Activated CD4-positive, alpha-beta memory T cell treated with anti-CD3 and anti-CD28 coated beads, Interleukin-2, amount 10 ng/mL, durations not matched to agents 7 days and 5 days (primary cell): ENCODE data around the gene IGFL2. TPM values are rescaled to one million over a fixed set of nuclear protein-coding genes. Genes with fewer than 3 reads are reported as not detected.
"Not testable (repeated sequence)": the region's sequence is repeated elsewhere in the genome, so short reads cannot be mapped to it uniquely, and the experiment has no call there.

ENCODE experiments used
- CTCF ChIA-PET: fragments of 350-600 bp; sonication (Branson Sonifier 250); formaldehyde crosslinking; loops from one replicate; lab custom pipeline; 2021; ENCODE audit warnings: antibody characterized with exemption, inconsistent platforms; lab: Charles Lee
- POLR2A ChIA-PET: fragments of 350-600 bp; sonication (Branson Sonifier 250); formaldehyde crosslinking; loops from one replicate; lab custom pipeline; 2021; ENCODE audit warnings: antibody characterized with exemption; lab: Charles Lee
- DNase-seq: peaks from one replicate; pipeline ENCODE4 v3.0.0-alpha.2; 2020
- H3K27ac Mint-ChIP-seq: one replicate; pipeline ENCODE4 v1.8.0; 2021; ENCODE audit warnings: mild to moderate bottlenecking, mixed read lengths
- H3K27me3 Mint-ChIP-seq: one replicate; pipeline ENCODE4 v1.8.0; 2021; ENCODE audit warnings: mixed read lengths
- H3K36me3 Mint-ChIP-seq: one replicate; pipeline ENCODE4 v1.8.0; 2021; ENCODE audit warnings: low read depth, mixed read lengths
- H3K4me1 Mint-ChIP-seq: one replicate; pipeline ENCODE4 v1.8.0; 2021; ENCODE audit warnings: mixed read lengths
- H3K4me3 Mint-ChIP-seq: one replicate; pipeline ENCODE4 v1.8.0; 2021; ENCODE audit warnings: mild to moderate bottlenecking, mixed read lengths
- H3K9me3 Mint-ChIP-seq: one replicate; pipeline ENCODE4 v1.8.0; 2021; ENCODE audit warnings: mixed read lengths
- total RNA-seq, 2 experiments: library from RNA; stranded (reverse); gene quantifications; one replicate each; pipeline ENCODE4 v1.2.3, GENCODE V29; 2021

The IGFL2 gene
- total RNA-seq, 2 experiments from 2014 or later, result not detected

GRCh38 chr19:46159418-46160232, 11.6 kb downstream of the IGFL2 start:
- CTCF ChIA-PET, result no interaction called here
- H3K4me3 Mint-ChIP-seq, result no peak overlapping the region

DNA sequence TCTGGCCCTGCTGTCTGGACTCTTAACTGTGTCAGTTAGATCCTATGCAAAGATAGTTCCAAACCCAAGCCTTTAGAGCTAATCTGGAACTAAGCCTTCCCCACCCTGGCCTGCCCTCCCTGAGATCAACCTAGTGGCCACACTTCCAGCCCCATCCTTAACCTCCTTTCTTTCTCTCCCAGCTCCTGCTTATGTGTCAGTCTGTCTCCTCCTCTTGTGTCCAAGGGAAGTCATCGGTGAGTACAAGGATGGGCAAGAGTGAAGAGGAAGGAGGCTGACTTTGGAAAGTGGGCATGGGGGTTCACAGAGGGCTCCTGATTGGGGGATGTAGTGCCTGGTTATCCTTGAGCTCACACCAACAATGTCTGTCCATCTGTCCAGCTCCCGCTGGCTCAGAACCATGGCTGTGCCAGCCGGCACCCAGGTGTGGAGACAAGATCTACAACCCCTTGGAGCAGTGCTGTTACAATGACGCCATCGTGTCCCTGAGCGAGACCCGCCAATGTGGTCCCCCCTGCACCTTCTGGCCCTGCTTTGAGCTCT, 12.3 kb downstream of the IGFL2 start:
- Mint-ChIP-seq H3K27ac (no peak overlapping the region), H3K27me3 (peaks cover 40% of the 10 kb centered on the region), H3K4me1 (no peaks in the 10 kb centered on the region), H3K36me3 (no peaks in the 10 kb centered on the region), H3K9me3 (peaks cover 13% of the 10 kb centered on the region), H3K4me3 (no peak overlapping the region)
- no peak for DNase-seq
- ChIA-PET CTCF (no interaction called here), POLR2A (no interaction called here)

More at GRCh38 chr19:46159418-46160232, 11.6 kb downstream of the IGFL2 start:
- POLR2A ChIA-PET, result no interaction called here
- no peak for DNase-seq
- Mint-ChIP-seq H3K36me3 (no peaks in the 10 kb centered on the region), H3K9me3 (peaks cover 13% of the 10 kb centered on the region), H3K27ac (no peak overlapping the region), H3K27me3 (peaks cover 40% of the 10 kb centered on the region), H3K4me1 (no peaks in the 10 kb centered on the region)

GRCh38 chr19:46161642-46162257, 13.7 kb downstream of the IGFL2 start:
- H3K4me3 Mint-ChIP-seq, H3K27ac Mint-ChIP-seq, POLR2A ChIA-PET, H3K4me1 Mint-ChIP-seq, H3K36me3 Mint-ChIP-seq, DNase-seq: not testable (repeated sequence)
- peaks cover 37% of the 10 kb centered on the region for H3K27me3 Mint-ChIP-seq
- H3K9me3 Mint-ChIP-seq, result peaks cover 13% of the 10 kb centered on the region
- CTCF ChIA-PET, result interaction anchor here (1.4 kb wide), 1 partner anchor 133 kb away, joined by 4 read pairs; no protein-coding TSS in a partner anchor

DNA sequence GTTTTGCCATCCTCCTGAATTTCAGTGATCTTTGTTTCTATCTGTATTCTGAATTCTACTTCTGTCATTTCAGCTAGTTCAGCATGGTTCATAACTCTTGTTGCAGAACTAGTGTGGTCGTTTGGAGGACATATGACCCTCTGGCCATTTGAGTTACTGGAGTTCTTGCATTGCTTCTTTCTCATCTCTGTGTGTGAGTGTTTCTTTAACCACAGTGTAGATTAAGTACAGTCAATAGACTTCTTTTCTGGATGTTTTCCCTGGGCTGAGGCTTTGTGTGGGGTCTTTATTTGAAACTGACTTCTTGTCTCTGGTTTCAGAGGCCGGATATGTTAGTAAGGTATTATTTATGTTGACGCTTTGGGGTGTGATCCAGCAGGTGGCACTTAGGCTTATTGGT, 14.7 kb downstream of the IGFL2 start:
- H3K9me3 Mint-ChIP-seq, result peaks cover 13% of the 10 kb centered on the region
- DNase-seq, result no peak
- peaks cover 39% of the 10 kb centered on the region for H3K27me3 Mint-ChIP-seq
- H3K4me1 Mint-ChIP-seq, result no peaks in the 10 kb centered on the region
- ChIA-PET POLR2A (no interaction called here), CTCF (interaction anchor here (1.4 kb wide), 1 partner anchor 134 kb away, joined by 4 read pairs; no protein-coding TSS in a partner anchor)
- H3K27ac Mint-ChIP-seq, result no peak overlapping the region
- no peaks in the 10 kb centered on the region for H3K36me3 Mint-ChIP-seq
- no peak overlapping the region for H3K4me3 Mint-ChIP-seq

DNA sequence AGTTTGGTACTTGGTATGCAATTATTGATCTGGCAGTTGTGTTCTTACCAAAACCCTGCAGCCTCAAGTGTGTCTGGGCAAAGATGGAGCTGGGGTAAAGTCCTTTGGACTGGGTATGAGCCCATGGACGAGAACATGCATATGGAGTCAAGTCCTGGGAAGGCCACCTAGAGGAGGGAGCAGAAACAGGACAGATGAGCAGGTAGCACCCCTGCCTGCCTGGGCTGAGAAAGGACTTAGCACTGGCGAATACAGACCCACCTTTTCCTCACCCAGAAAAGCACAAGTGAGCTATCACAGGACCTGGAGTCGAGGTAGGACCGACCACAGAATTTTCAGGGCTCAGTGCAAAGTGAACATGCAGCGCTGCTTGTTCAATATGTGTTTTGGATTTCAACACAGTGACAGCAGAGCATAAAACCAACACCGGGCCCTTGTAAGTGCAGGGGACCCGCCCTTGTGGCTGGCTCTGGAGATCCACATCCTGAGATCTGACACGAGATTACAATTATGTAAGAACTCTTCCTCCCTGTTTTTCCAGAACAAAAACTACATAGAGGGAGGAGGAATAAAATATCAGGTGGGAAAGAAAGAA, 25.9 kb downstream of the IGFL2 start:
- H3K27ac Mint-ChIP-seq, result no peak overlapping the region
- no peak for DNase-seq
- no peaks in the 10 kb centered on the region for H3K4me1 Mint-ChIP-seq
- ChIA-PET POLR2A (no interaction called here), CTCF (no interaction called here)
- H3K9me3 Mint-ChIP-seq, result no peaks in the 10 kb centered on the region
- H3K4me3 Mint-ChIP-seq, result no peak overlapping the region
- no peaks in the 10 kb centered on the region for H3K36me3 Mint-ChIP-seq
- peaks cover 19% of the 10 kb centered on the region for H3K27me3 Mint-ChIP-seq

GRCh38 chr19:46176116-46176860, 28.2 kb downstream of the IGFL2 start:
- CTCF ChIA-PET, result no interaction called here

GRCh38 chr19:46179076-46179759, 31.2 kb downstream of the IGFL2 start:
- Mint-ChIP-seq H3K4me1 (peaks cover 7% of the 10 kb centered on the region), H3K27ac (no peak overlapping the region), H3K36me3 (no peaks in the 10 kb centered on the region), H3K4me3 (no peak overlapping the region), H3K27me3 (peaks cover 22% of the 10 kb centered on the region), H3K9me3 (no peaks in the 10 kb centered on the region)
- POLR2A ChIA-PET, result no interaction called here
- CTCF ChIA-PET, result interaction anchor here (1.6 kb wide), 1 partner anchor 150 kb away, joined by 5 read pairs; no protein-coding TSS in a partner anchor
- no peak for DNase-seq

More at GRCh38 chr19:46176116-46176860, 28.2 kb downstream of the IGFL2 start:
- POLR2A ChIA-PET, result no interaction called here
- DNase-seq, result no peak
- Mint-ChIP-seq H3K9me3 (no peaks in the 10 kb centered on the region), H3K4me1 (peaks cover 2% of the 10 kb centered on the region), H3K36me3 (no peaks in the 10 kb centered on the region), H3K4me3 (no peak overlapping the region), H3K27me3 (peaks cover 16% of the 10 kb centered on the region), H3K27ac (no peak overlapping the region)

DNA sequence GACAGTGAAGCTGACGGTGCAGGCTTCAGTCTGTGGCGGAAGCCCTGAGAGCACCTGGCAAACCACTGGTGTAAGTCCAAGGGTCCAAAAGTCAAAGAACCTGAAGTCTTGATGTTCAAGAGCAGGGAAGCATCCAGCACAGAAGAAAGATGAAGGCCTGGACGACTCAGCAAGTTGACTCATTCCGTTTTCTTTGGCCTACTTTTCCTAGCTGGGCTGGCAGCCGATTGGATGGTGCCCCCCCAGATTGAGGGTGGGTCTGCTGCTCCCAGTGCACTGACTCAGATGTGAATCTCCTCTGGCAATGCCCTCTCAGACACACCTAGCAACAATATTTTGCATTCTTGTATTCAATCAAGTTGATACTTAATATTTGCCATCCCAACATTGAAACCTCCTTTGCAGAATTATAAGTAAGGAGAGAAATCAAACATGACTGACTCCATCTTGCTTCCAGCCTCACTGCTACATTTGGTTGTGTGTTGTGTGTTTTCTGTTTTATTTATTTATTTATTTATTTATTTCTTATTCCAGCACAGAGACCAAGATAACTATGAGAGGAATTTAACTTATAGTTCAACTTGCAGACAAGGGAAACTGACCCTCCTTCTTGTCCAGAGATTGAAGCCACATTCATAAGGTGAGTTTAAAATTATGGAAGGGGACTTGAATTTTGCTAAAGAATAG, 32.8 kb downstream of the IGFL2 start:
- no peak overlapping the region for H3K27ac Mint-ChIP-seq
- no peak for DNase-seq
- CTCF ChIA-PET, result interaction anchor here (0.7 kb wide), 1 partner anchor 395 kb away, joined by 3 read pairs; no protein-coding TSS in a partner anchor
- H3K9me3 Mint-ChIP-seq, result no peaks in the 10 kb centered on the region
- H3K36me3 Mint-ChIP-seq, result no peaks in the 10 kb centered on the region
- H3K27me3 Mint-ChIP-seq, result peaks cover 27% of the 10 kb centered on the region
- POLR2A ChIA-PET, result no interaction called here
- H3K4me1 Mint-ChIP-seq, result peaks cover 13% of the 10 kb centered on the region
- no peak overlapping the region for H3K4me3 Mint-ChIP-seq

DNA sequence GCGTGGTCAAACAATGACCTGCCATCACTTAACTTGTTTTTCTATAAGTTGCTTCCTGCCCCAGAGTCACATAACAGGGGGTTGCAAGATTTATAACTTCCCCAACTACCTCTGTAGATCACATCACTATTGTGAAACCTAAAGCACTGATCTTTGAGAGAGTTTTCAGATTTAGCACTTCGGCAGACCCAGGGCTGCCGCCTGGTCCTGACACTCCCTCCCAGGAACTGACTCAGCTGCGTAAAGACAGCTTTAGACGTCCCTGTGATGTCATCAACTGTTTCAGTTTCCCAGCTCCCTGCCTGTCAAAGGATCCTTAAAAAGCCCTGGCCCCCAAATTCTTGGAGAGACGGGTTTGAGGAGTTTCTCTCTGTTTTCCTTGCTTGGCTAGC, 33.3 kb downstream of the IGFL2 start:
- peaks cover 27% of the 10 kb centered on the region for H3K27me3 Mint-ChIP-seq
- CTCF ChIA-PET, result no interaction called here
- H3K36me3 Mint-ChIP-seq, result no peaks in the 10 kb centered on the region
- DNase-seq, result no peak
- no peak overlapping the region for H3K27ac Mint-ChIP-seq
- H3K4me3 Mint-ChIP-seq, result no peak overlapping the region
- H3K4me1 Mint-ChIP-seq, result peaks cover 13% of the 10 kb centered on the region
- POLR2A ChIA-PET, result no interaction called here
- no peaks in the 10 kb centered on the region for H3K9me3 Mint-ChIP-seq

GRCh38 chr19:46182476-46182875, 34.4 kb downstream of the IGFL2 start:
- CTCF ChIA-PET, result interaction anchor here (0.6 kb wide), 1 partner anchor 145 kb away, joined by 5 read pairs; no protein-coding TSS in a partner anchor
- H3K27ac Mint-ChIP-seq, result no peak overlapping the region
- no peak for DNase-seq

DNA sequence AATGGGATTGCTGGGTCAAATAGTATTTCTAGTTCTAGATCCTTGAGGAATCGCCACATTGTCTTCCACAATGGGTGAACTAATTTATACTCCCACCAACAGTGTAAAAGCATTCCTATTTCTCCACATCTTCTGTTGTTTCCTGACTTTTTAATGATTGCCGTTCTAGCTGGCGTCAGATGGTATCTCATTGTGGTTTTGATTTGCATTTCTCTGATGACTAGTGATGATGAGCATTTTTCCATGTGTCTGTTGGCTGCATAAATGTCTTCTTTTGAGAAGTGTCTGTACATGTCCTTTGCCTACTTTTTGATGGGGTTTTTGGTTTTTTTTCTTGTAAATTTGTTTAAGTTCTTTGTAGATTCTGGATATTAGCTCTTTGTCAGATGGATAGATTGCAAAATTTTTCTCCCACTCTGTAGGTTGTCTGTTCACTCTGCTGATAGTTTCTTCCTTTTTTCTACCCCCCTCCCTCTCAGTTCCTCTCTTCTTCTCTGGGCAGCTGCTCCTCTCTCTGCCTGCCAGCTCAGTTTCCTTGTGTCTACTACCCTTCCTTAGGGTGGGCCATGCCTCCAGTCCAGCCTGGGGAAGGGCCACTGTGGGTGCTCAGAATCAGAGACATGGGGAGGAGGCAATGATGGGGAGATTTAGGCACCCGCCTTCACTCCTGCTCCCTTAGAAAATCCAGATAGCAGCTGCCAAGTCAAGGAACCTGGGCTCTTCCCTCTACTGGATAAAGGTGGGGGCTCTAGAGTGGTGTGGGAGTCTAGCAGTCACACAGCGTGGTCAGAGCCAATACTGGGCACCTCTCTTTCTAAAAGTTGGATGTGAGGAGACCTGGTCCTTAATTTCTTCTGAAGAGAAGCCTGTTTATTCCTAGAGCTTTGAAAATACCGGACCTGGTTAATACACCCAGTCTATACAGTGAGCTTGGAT, 37.0 kb downstream of the IGFL2 start:
- H3K36me3 Mint-ChIP-seq, H3K27ac Mint-ChIP-seq, POLR2A ChIA-PET, H3K4me3 Mint-ChIP-seq, H3K9me3 Mint-ChIP-seq, DNase-seq: not testable (repeated sequence)
- CTCF ChIA-PET, result interaction anchor here (0.5 to 1.0 kb wide), 2 partner anchors 91 to 155 kb away, joined by 3 read pairs; no protein-coding TSS in a partner anchor
- peaks cover 13% of the 10 kb centered on the region for H3K4me1 Mint-ChIP-seq
- peaks cover 44% of the 10 kb centered on the region for H3K27me3 Mint-ChIP-seq

More at GRCh38 chr19:46182476-46182875, 34.4 kb downstream of the IGFL2 start:
- POLR2A ChIA-PET, result no interaction called here
- Mint-ChIP-seq H3K4me1 (peaks cover 13% of the 10 kb centered on the region), H3K9me3 (no peaks in the 10 kb centered on the region), H3K4me3 (no peak overlapping the region), H3K27me3 (peaks cover 32% of the 10 kb centered on the region), H3K36me3 (no peaks in the 10 kb centered on the region)
